Prostate gland (tissue), 2 donors: ENCODE data around the gene RHOBTB1.

ENCODE experiments used
- CTCF ChIP-seq, 4 experiments: fragments of 200-600 bp in 2 of 4; fragments of 450-650 bp in 2 of 4; sonication (generic) in 2 of 4; IDR thresholded peaks; 1 replicate in 3 of 4; 2 replicates in 1 of 4; pipeline ENCODE4 v1.5.1; 2016 to 2019; ENCODE audit warnings: antibody characterized with exemption in 4 of 4, mild to moderate bottlenecking in 2 of 4, moderate library complexity in 2 of 4
- POLR2A ChIP-seq: fragments of 450-650 bp; IDR thresholded peaks from one replicate; pipeline ENCODE4 v1.6.1; 2016; ENCODE audit warnings: antibody characterized with exemption, mild to moderate bottlenecking
- POLR2AphosphoS5 ChIP-seq: sonication (generic); formaldehyde crosslinking; IDR thresholded peaks from one replicate; pipeline ENCODE4 v1.6.1; 2017; ENCODE audit warnings: antibody characterized with exemption

GRCh38 chr10:60989400-60989876 lies 45.5 kb upstream of the RHOBTB1 start:
- TF ChIP-seq CTCF (IDR thresholded peaks at IDR 0.05) (no peak), POLR2A (no peak), POLR2AphosphoS5 (no peak)
